HUES6 (cell line): ENCODE results near the gene GYPA.
"Not testable (repeated sequence)": the region's sequence is repeated elsewhere in the genome, so short reads cannot be mapped to it uniquely, and the experiment has no call there.

Source experiments
- H3K27ac ChIP-seq: 2 replicates; pipeline ENCODE4 v1.7.0; 2013; ENCODE audit warnings: low read depth, mild to moderate bottlenecking, low read length, inconsistent platforms
- H3K27me3 ChIP-seq: 2 replicates; pipeline ENCODE4 v1.6.1; 2013; ENCODE audit warnings: low read length; ENCODE audit not compliant: control insufficient read depth, insufficient read depth
- H3K36me3 ChIP-seq: 2 replicates; pipeline ENCODE4 v1.6.1; 2013; ENCODE audit warnings: low read length; ENCODE audit not compliant: control insufficient read depth, insufficient read depth
- H3K4me1 ChIP-seq: 2 replicates; pipeline ENCODE4 v1.6.1; 2013; ENCODE audit warnings: low read length; ENCODE audit not compliant: control insufficient read depth, insufficient read depth
- H3K4me3 ChIP-seq: 2 replicates; pipeline ENCODE4 v1.5.1; 2013; ENCODE audit warnings: low read depth, low read length
- H3K9ac ChIP-seq: one replicate; pipeline ENCODE4 v1.6.1; 2013; ENCODE audit warnings: mild to moderate bottlenecking, low read length
- H3K9me3 ChIP-seq: 2 replicates; pipeline ENCODE4 v1.6.1; 2013; ENCODE audit warnings: low read depth, low read length; ENCODE audit not compliant: control insufficient read depth, insufficient read depth

The GYPA gene

GRCh38 chr4:144090744-144091143 lies 49.8 kb downstream of the GYPA start:
- Histone ChIP-seq H3K9me3 (no peaks in the 10 kb centered on the region), H3K27me3 (no peaks in the 10 kb centered on the region), H3K9ac (no peak overlapping the region), H3K36me3 (no peaks in the 10 kb centered on the region), H3K4me1 (no peaks in the 10 kb centered on the region), H3K27ac (no peak overlapping the region), H3K4me3 (no peak overlapping the region)

GRCh38 chr4:144082053-144082452 lies 58.5 kb downstream of the GYPA start:
- not testable (repeated sequence) for H3K4me3 ChIP-seq, H3K36me3 ChIP-seq, H3K27me3 ChIP-seq, H3K27ac ChIP-seq, H3K9ac ChIP-seq, H3K9me3 ChIP-seq, H3K4me1 ChIP-seq

- not testable (repeated sequence) for H3K9me3 ChIP-seq, H3K36me3 ChIP-seq, H3K4me3 ChIP-seq, H3K9ac ChIP-seq, H3K27me3 ChIP-seq, H3K4me1 ChIP-seq, H3K27ac ChIP-seq
Measured at GRCh38 chr4:144080135-144080534, 60.4 kb downstream of the GYPA start.

GRCh38 chr4:144078746-144079145 lies 61.8 kb downstream of the GYPA start:
- not testable (repeated sequence) for H3K4me3 ChIP-seq, H3K36me3 ChIP-seq, H3K27me3 ChIP-seq, H3K9me3 ChIP-seq, H3K9ac ChIP-seq, H3K4me1 ChIP-seq, H3K27ac ChIP-seq

GRCh38 chr4:144061556-144061955 lies 79.0 kb downstream of the GYPA start:
- not testable (repeated sequence) for H3K27me3 ChIP-seq, H3K4me3 ChIP-seq, H3K27ac ChIP-seq, H3K9ac ChIP-seq, H3K36me3 ChIP-seq, H3K4me1 ChIP-seq
- 0 out of 2 replicates have a peak, but pooled peaks cover 10% of the 10 kb centered on the region for H3K9me3 ChIP-seq

- 0 out of 2 replicates have a peak, but pooled peaks cover 10% of the 10 kb centered on the region for H3K9me3 ChIP-seq
- H3K27ac ChIP-seq, H3K4me3 ChIP-seq, H3K36me3 ChIP-seq, H3K4me1 ChIP-seq, H3K9ac ChIP-seq, H3K27me3 ChIP-seq: not testable (repeated sequence)
Measured at GRCh38 chr4:144060234-144060859, 80.2 kb downstream of the GYPA start.
